Astrocyte (in vitro differentiated cells and primary cell): Measurements from ENCODE around the gene GDNF. TPM values are rescaled to one million over a fixed set of nuclear protein-coding genes. Genes with fewer than 3 reads are reported as not detected.

Source experiments
- DNase-seq: peaks from one replicate; pipeline ENCODE4 v3.0.0-alpha.2; 2010; ENCODE audit warnings: low read depth
- FAIRE-seq: peaks from 2 replicates; lab custom pipeline; 2011; peaks lifted over from hg19 to GRCh38; lab: Jason Lieb, UNC
- H2AFZ ChIP-seq: 2 replicates; pipeline ENCODE4 v1.6.0; 2012; ENCODE audit warnings: low read depth, low read length, inconsistent platforms
- H3K27ac ChIP-seq: 2 replicates; pipeline ENCODE4 v1.5.1; 2011; ENCODE audit warnings: low read depth, low read length, inconsistent platforms
- H3K27me3 ChIP-seq: 2 replicates; pipeline ENCODE4 v1.6.0; 2011; ENCODE audit warnings: low read length, inconsistent platforms; ENCODE audit not compliant: insufficient read depth
- H3K36me3 ChIP-seq: 2 replicates; pipeline ENCODE4 v1.5.1; 2011; ENCODE audit warnings: low read length, inconsistent platforms; ENCODE audit not compliant: insufficient read depth
- H3K4me1 ChIP-seq: 2 replicates; pipeline ENCODE4 v1.5.1; 2011; ENCODE audit warnings: low read length, inconsistent platforms; ENCODE audit not compliant: insufficient read depth
- H3K4me2 ChIP-seq: 2 replicates; pipeline ENCODE4 v1.6.0; 2012; ENCODE audit warnings: low read length, inconsistent platforms
- H3K4me3 ChIP-seq: 2 replicates; pipeline ENCODE4 v1.5.1; 2011; ENCODE audit warnings: low read depth, mild to moderate bottlenecking, low read length, inconsistent platforms; ENCODE audit not compliant: insufficient read depth
- H3K79me2 ChIP-seq: 2 replicates; pipeline ENCODE4 v1.6.0; 2012; ENCODE audit warnings: mild to moderate bottlenecking, low read length, inconsistent platforms; ENCODE audit not compliant: insufficient read depth
- H3K9ac ChIP-seq: 2 replicates; pipeline ENCODE4 v1.6.0; 2012; ENCODE audit warnings: mild to moderate bottlenecking, low read length, inconsistent platforms
- H3K9me3 ChIP-seq: 2 replicates; pipeline ENCODE4 v1.5.1; 2012; ENCODE audit warnings: low read depth, mild to moderate bottlenecking, low read length, inconsistent platforms; ENCODE audit not compliant: insufficient read depth
- H4K20me1 ChIP-seq: 2 replicates; pipeline ENCODE4 v1.6.0; 2012; ENCODE audit warnings: low read length, inconsistent platforms; ENCODE audit not compliant: insufficient read depth
- H3K27ac Mint-ChIP-seq: one replicate; pipeline ENCODE4 v1.8.0; 2021; ENCODE audit warnings: mild to moderate bottlenecking, mixed read lengths; ENCODE audit not compliant: unreplicated experiment
- H3K27me3 Mint-ChIP-seq: one replicate; pipeline ENCODE4 v1.8.0; 2021; ENCODE audit warnings: low read depth, mixed read lengths; ENCODE audit not compliant: unreplicated experiment
- H3K36me3 Mint-ChIP-seq: one replicate; pipeline ENCODE4 v1.8.0; 2021; ENCODE audit warnings: low read depth, mixed read lengths; ENCODE audit not compliant: unreplicated experiment
- H3K4me1 Mint-ChIP-seq: one replicate; pipeline ENCODE4 v1.8.0; 2021; ENCODE audit warnings: low read depth, mixed read lengths; ENCODE audit not compliant: unreplicated experiment
- H3K4me3 Mint-ChIP-seq: one replicate; pipeline ENCODE4 v1.8.0; 2021; ENCODE audit warnings: mild to moderate bottlenecking, moderate library complexity, mixed read lengths; ENCODE audit not compliant: unreplicated experiment
- H3K9me3 Mint-ChIP-seq: one replicate; pipeline ENCODE4 v1.8.0; 2021; ENCODE audit warnings: mild to moderate bottlenecking, mixed read lengths; ENCODE audit not compliant: unreplicated experiment
- CTCF ChIP-seq: IDR thresholded peaks from 2 replicates; pipeline ENCODE4 v1.5.1; 2011; ENCODE audit warnings: low read depth, mild to moderate bottlenecking, inconsistent platforms, low read length, moderate library complexity; ENCODE audit not compliant: insufficient read depth
- EZH2 ChIP-seq: IDR thresholded peaks from 2 replicates; pipeline ENCODE4 v1.6.1; 2012; ENCODE audit warnings: mild to moderate bottlenecking, low read length, inconsistent platforms; ENCODE audit not compliant: insufficient read depth
- total RNA-seq: library from RNA; stranded (reverse); gene quantifications from 2 replicates; pipeline ENCODE4 v1.2.1, GENCODE V29; 2021

The GDNF gene
- total RNA-seq, 1 donor from 2014 or later: 21.5 TPM

- Mint-ChIP-seq H3K9me3 (no peaks in the 10 kb centered on the region), H3K36me3 (no peaks in the 10 kb centered on the region), H3K27me3 (no peaks in the 10 kb centered on the region), H3K27ac (peak overlapping the region; percentile 97), H3K4me1 (peaks cover 16% of the 10 kb centered on the region), H3K4me3 (peak overlapping the region; percentile 97)
- Histone ChIP-seq H3K4me2 (peak overlapping the region; percentile 93), H3K9ac (peak overlapping the region; percentile 85), H3K4me1 (peaks cover 47% of the 10 kb centered on the region), H3K27me3 (peaks cover 17% of the 10 kb centered on the region), H2AFZ (peak overlapping the region; percentile 59), H3K4me3 (peak overlapping the region; percentile 71), H4K20me1 (no peaks in the 10 kb centered on the region), H3K36me3 (no peaks in the 10 kb centered on the region), H3K9me3 (no peaks in the 10 kb centered on the region), H3K27ac (peak overlapping the region; percentile 70), H3K79me2 (peaks cover 43% of the 10 kb centered on the region)
- peak; percentile 9 for TF ChIP-seq CTCF
- TF ChIP-seq EZH2: peak; percentile 58
- FAIRE-seq (no peak), DNase-seq (no peak)
Observed at GRCh38 chr5:37838152-37838932, 1.5 kb downstream of the GDNF start.

- H3K4me2 ChIP-seq: peak overlapping the region; percentile 93
- H3K9me3 Mint-ChIP-seq: no peaks in the 10 kb centered on the region
- H3K27me3 Mint-ChIP-seq: no peaks in the 10 kb centered on the region
- DNase-seq: peak; percentile 54
- peak overlapping the region; percentile 97 for H3K4me3 Mint-ChIP-seq
- peak overlapping the region; percentile 85 for H3K9ac ChIP-seq
- peaks cover 43% of the 10 kb centered on the region for H3K79me2 ChIP-seq
- FAIRE-seq: no peak
- no peaks in the 10 kb centered on the region for H4K20me1 ChIP-seq
- H3K4me1 ChIP-seq: peaks cover 47% of the 10 kb centered on the region
- peak overlapping the region; percentile 97 for H3K27ac Mint-ChIP-seq
- peak overlapping the region; percentile 70 for H3K27ac ChIP-seq
- peaks cover 5% of the 10 kb centered on the region for H3K36me3 Mint-ChIP-seq
- H3K27me3 ChIP-seq: peaks cover 17% of the 10 kb centered on the region
- H3K9me3 ChIP-seq: no peaks in the 10 kb centered on the region
- TF ChIP-seq EZH2 (no peak), CTCF (peak; percentile 59)
- peaks cover 24% of the 10 kb centered on the region for H3K4me1 Mint-ChIP-seq
- H2AFZ ChIP-seq: peak overlapping the region; percentile 77
- H3K36me3 ChIP-seq: no peaks in the 10 kb centered on the region
- H3K4me3 ChIP-seq: peak overlapping the region; percentile 71
Observed at GRCh38 chr5:37837414-37838032, 2.3 kb downstream of the GDNF start.
